GM08714 (cell line): Measurements from ENCODE around the gene ZFAND4.
"Not testable (repeated sequence)": the region's sequence is repeated elsewhere in the genome, so short reads cannot be mapped to it uniquely, and the experiment has no call there.

Experiments used
- H3K4me3 ChIP-seq: fragments of 200-500 bp; sonication (Bioruptor generic); 2 replicates; pipeline ENCODE4 v1.5.1; 2014; ENCODE audit warnings: mild to moderate bottlenecking, low read length, inconsistent platforms
- ZNF274 ChIP-seq: IDR thresholded peaks from 2 replicates; pipeline ENCODE4 v1.6.1; 2012; ENCODE audit warnings: mild to moderate bottlenecking, low read depth, low read length

Gene ZFAND4

GRCh38 chr10:45586028-45586824 is 86.3 kb downstream of the ZFAND4 start:
- TF ChIP-seq ZNF274: no peak
- H3K4me3 ChIP-seq: no peak overlapping the region

GRCh38 chr10:45585131-45585530 is 87.4 kb downstream of the ZFAND4 start:
- H3K4me3 ChIP-seq: no peak overlapping the region
- no peak for TF ChIP-seq ZNF274

GRCh38 chr10:45582386-45582781 is 90.2 kb downstream of the ZFAND4 start:
- TF ChIP-seq ZNF274: no peak
- H3K4me3 ChIP-seq: no peak overlapping the region

GRCh38 chr10:45581582-45582385 is 90.8 kb downstream of the ZFAND4 start:
- no peak for TF ChIP-seq ZNF274
- no peak overlapping the region for H3K4me3 ChIP-seq

GRCh38 chr10:45581216-45581549 is 91.4 kb downstream of the ZFAND4 start:
- peak overlapping the region; percentile 64; the same call in 1 of the 2 replicates for H3K4me3 ChIP-seq
- TF ChIP-seq ZNF274: no peak

GRCh38 chr10:45580371-45581215 is 92.0 kb downstream of the ZFAND4 start:
- no peak for TF ChIP-seq ZNF274
- peak overlapping the region; percentile 64 for H3K4me3 ChIP-seq

- no peak for TF ChIP-seq ZNF274
- no peak overlapping the region for H3K4me3 ChIP-seq
Observed at GRCh38 chr10:45578384-45578971, 94.1 kb downstream of the ZFAND4 start.

GRCh38 chr10:45575966-45576597 is 96.5 kb downstream of the ZFAND4 start:
- H3K4me3 ChIP-seq: no peak overlapping the region
- TF ChIP-seq ZNF274: no peak

- H3K4me3 ChIP-seq: not testable (repeated sequence)
Observed at GRCh38 chr10:45575032-45575761, 97.4 kb downstream of the ZFAND4 start.

GRCh38 chr10:45569471-45569870 is 103.1 kb downstream of the ZFAND4 start:
- H3K4me3 ChIP-seq: no peak overlapping the region
- no peak for TF ChIP-seq ZNF274

- no peak for TF ChIP-seq ZNF274
- no peak overlapping the region for H3K4me3 ChIP-seq
Observed at GRCh38 chr10:45566415-45566814, 106.2 kb downstream of the ZFAND4 start.
